NT2/D1 (cell line): ENCODE results near the gene STARD3.

ENCODE experiments used
- DNase-seq: peaks from one replicate; pipeline ENCODE4 v3.0.0-alpha.2; 2011; ENCODE audit warnings: low read depth, low spot score
- H3K27me3 ChIP-seq: 2 replicates; pipeline ENCODE4 v1.6.0; 2011; ENCODE audit warnings: mild to moderate bottlenecking; ENCODE audit not compliant: insufficient read length, insufficient read depth
- H3K36me3 ChIP-seq: 2 replicates; pipeline ENCODE4 v1.6.1; 2011; ENCODE audit warnings: mild to moderate bottlenecking, low read length, mixed read lengths; ENCODE audit not compliant: insufficient read depth, insufficient read length
- H3K4me1 ChIP-seq: 2 replicates; pipeline ENCODE4 v1.5.1; 2011; ENCODE audit not compliant: insufficient read depth, insufficient read length
- H3K4me3 ChIP-seq: 2 replicates; pipeline ENCODE4 v1.5.1; 2011; ENCODE audit warnings: low read depth; ENCODE audit not compliant: insufficient read length
- H3K9ac ChIP-seq: 2 replicates; pipeline ENCODE4 v1.6.0; 2011; ENCODE audit warnings: low read depth; ENCODE audit not compliant: insufficient read length
- H3K9me3 ChIP-seq: 2 replicates; pipeline ENCODE4 v1.5.1; 2011; ENCODE audit warnings: mild to moderate bottlenecking, low read length; ENCODE audit not compliant: insufficient read depth
- SUZ12 ChIP-seq: IDR thresholded peaks from 2 replicates; pipeline ENCODE4 v1.6.1; 2011; ENCODE audit not compliant: insufficient read length, insufficient read depth; ENCODE audit errors: extremely low read depth
- YY1 ChIP-seq: IDR thresholded peaks from 2 replicates; pipeline ENCODE4 v1.6.1; 2011; ENCODE audit not compliant: insufficient read length, insufficient read depth
- ZNF274 ChIP-seq: IDR thresholded peaks from 2 replicates; pipeline ENCODE4 v1.6.1; 2011; ENCODE audit warnings: mild to moderate bottlenecking, low read depth, low read length

Gene STARD3

DNA sequence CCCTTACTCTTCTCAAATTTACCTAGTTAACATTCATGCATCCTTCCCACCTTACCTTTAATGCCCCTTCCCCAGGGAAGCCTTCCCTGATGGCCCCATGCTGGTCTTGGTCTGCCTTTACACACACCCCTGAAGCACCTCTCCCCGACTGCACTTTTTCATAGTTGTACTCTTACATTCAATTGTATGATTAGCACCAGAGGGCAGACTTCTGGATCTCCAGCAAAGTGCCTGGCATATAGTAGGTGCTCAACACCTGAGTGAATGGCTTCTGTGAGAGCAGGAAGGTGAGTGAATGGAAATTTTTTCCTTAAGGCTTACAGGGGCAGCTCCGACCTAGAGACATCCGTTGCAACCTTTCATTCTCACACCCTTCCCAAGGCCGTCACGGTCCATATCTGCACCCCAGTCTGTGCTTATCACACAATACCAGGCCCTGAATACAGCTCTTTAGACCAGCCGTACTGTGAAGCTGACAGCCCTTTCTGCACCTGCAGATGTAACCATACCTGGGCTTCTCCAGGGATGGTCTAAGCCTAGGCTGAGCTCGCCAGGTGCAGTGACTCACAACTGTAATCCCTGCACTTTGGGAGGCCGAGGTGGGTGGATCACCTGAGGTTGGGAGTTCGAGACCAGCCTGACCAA lies 46.5 kb downstream of the STARD3 start:
- TF ChIP-seq SUZ12 (no peak), ZNF274 (no peak), YY1 (no peak)
- peaks cover under 1% of the 10 kb centered on the region for H3K4me1 ChIP-seq
- no peak overlapping the region for H3K4me3 ChIP-seq
- H3K9me3 ChIP-seq, result no peaks in the 10 kb centered on the region
- no peak overlapping the region for H3K9ac ChIP-seq
- no peaks in the 10 kb centered on the region for H3K27me3 ChIP-seq
- peaks cover 19% of the 10 kb centered on the region for H3K36me3 ChIP-seq
- DNase-seq, result no peak

DNA sequence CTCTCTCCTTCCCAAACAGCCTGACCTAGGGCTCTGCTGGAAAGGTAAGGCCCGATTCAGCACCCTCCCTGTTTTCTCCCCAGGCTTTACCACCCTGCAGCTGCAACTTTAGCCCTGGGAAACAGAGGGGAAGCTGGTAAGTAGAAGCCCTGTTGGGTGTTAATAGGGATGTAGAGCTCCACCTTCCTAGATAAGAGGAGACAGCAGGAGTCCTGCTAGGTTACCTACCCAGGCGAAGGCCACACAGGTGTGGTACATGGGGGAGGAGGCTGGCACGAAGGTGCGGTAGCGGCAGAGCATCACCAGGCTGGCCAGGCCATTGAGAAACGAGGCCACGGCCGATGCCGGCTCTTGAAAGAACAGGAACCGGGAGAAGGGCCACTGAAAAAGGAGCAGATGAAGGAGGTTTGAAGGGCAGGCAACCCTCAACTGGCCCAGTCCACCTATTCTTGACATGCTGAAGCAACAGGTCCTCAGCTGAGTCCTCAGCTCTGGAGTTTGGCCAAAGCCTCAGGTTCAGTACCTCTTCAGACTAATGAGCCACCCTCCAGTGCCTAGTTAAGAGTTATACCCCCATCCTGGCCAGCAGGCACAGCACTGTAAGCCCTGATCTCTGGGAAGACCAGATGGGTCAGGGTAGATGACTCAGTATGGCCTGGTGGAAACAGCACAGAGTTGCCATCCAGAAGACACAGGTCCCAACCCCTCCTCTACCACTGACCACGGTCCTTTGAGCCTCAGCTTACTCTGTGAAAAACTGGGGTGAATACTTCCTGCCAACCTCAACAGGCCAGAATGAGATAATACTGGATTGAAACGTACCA lies 47.6 kb downstream of the STARD3 start:
- no peak for DNase-seq
- no peaks in the 10 kb centered on the region for H3K9me3 ChIP-seq
- H3K36me3 ChIP-seq, result peaks cover 19% of the 10 kb centered on the region
- TF ChIP-seq ZNF274, result no peak
- TF ChIP-seq SUZ12, result no peak
- TF ChIP-seq YY1, result no peak
- no peaks in the 10 kb centered on the region for H3K4me1 ChIP-seq
- H3K27me3 ChIP-seq, result no peaks in the 10 kb centered on the region
- no peak overlapping the region for H3K9ac ChIP-seq
- no peak overlapping the region for H3K4me3 ChIP-seq

DNA sequence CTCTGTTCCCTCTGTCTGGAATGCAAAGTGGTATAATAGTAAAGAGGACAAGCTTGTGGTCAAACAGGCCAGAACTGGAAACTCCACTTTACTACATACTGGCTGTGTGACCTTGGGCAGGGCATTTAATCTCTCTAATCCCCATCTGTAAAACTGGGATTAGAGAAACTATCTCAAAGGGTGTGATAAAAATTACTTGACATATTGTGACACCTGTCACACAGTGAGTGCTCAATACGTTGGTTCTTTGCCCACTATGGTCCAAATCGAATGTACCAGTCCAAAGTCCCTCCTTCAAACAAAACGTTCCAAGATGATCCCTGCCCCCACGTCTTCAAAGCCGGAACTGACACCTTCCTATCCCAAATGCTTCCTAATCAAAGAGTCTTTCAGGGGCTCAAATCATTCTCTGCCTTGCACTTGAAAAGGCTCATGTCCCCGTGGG lies 50.2 kb downstream of the STARD3 start:
- Histone ChIP-seq H3K9me3 (no peaks in the 10 kb centered on the region), H3K27me3 (no peaks in the 10 kb centered on the region), H3K4me1 (no peaks in the 10 kb centered on the region), H3K36me3 (peaks cover 15% of the 10 kb centered on the region), H3K4me3 (peak overlapping the region; percentile 78), H3K9ac (peak overlapping the region; percentile 13)
- no peak for DNase-seq
- TF ChIP-seq SUZ12 (no peak), ZNF274 (no peak), YY1 (no peak)

DNA sequence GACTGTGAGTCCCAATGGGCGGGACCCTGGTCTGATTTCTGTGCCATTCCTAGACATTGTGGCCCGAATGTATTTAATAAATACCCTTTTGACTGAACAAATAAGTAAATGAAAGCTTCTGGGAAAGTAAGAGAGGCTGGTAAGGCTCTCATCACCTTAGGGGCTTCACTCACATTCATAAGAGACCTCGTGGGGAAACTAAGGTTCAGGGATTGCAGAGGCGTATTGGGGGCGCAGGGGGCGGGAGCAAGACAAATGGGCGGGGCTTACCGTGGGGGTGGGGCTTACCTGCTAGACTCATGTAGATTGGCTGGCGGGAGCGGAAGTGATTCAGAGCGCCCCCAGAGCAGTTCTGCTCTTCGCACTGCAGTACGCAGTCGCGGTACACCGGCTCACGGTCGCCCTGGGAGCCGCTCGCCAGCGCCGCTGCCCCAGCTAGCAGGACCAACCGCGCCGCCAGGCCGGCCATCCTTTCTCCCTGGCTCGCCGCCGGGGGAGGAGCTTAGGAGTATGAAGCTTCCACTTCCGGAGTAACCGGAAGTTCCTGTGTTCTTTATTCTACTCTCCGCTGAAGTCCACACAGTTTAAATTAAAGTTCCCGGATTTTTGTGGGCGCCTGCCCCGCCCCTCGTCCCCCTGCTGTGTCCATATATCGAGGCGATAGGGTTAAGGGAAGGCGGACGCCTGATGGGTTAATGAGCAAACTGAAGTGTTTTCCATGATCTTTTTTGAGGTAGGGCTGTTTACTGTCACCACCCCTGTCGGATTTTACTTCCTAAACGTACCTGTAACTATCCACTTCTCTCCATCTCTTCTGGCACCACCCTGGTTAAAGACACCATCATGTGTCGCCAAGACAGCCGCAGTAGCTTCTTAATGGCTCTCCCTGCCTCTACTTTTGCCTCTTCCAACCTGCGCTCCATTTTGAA lies 50.9 kb downstream of the STARD3 start, which contains the start of gene PGAP3:
Gene PGAP3 (minus strand): TSS at position 512 of the 929 bp plus-strand sequence. CDS start 43 bp downstream, at position 469.
- Histone ChIP-seq H3K4me1 (no peaks in the 10 kb centered on the region), H3K4me3 (peak within 1 kb of the TSS; percentile 78), H3K27me3 (no peaks in the 10 kb centered on the region), H3K9ac (peak within 1 kb of the TSS; percentile 78), H3K36me3 (peaks cover 15% of the 10 kb centered on the region), H3K9me3 (no peaks in the 10 kb centered on the region)
- TF ChIP-seq YY1, result no peak
- no peak for TF ChIP-seq ZNF274
- no peak for TF ChIP-seq SUZ12
- DNase-seq, result peak; percentile 77

DNA sequence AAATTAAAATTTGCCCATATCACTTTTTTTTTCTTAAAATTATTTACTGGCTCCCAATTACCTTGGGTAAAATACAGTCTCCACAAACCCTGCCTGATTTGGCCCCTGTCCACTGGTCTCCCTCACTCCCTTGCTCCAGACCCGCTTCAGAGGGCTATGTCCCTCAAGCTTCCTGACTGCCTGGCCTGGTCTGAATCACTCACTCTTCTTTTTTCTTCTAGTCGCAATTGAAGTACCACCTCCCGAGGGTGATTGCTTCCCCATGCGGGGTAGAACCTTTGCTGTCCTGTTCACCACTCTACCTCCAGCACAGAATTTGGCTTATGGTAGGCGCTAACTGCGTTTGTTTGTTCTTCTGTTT lies 51.5 kb downstream of the STARD3 start:
- peak overlapping the region; percentile 78 for H3K4me3 ChIP-seq

DNA sequence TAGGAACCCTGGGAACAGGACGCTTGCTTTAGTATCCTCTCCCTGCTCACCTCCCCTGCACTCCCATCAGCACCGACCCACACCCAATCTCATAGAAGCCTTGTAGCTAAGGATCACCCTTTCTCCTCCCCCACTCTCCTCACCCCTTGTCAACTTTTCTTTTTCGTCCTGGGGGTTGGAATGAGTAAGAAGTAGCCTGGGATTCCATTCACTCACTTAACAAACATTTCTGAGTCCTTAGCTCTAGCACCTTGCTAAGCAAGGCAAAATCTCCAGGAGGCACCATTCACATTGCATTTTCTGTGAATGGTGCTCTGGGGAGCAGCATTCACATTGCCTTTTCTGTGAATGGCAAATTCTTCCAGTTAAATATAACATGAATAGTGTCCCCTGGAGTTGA lies 52.0 kb downstream of the STARD3 start:
- H3K4me1 ChIP-seq, result no peaks in the 10 kb centered on the region
- peak overlapping the region; percentile 78 for H3K4me3 ChIP-seq

More for the DNA sequence above, 51.5 kb downstream of the STARD3 start:
- Histone ChIP-seq H3K27me3 (no peaks in the 10 kb centered on the region), H3K9ac (peak overlapping the region; percentile 78), H3K9me3 (no peaks in the 10 kb centered on the region), H3K4me1 (no peaks in the 10 kb centered on the region), H3K36me3 (peaks cover 15% of the 10 kb centered on the region)
- DNase-seq, result no peak
- TF ChIP-seq SUZ12, result no peak
- no peak for TF ChIP-seq YY1
- no peak for TF ChIP-seq ZNF274

More for the DNA sequence above, 52.0 kb downstream of the STARD3 start:
- DNase-seq, result peak; percentile 83
- Histone ChIP-seq H3K9ac (peak overlapping the region; percentile 78), H3K27me3 (no peaks in the 10 kb centered on the region), H3K9me3 (no peaks in the 10 kb centered on the region), H3K36me3 (peaks cover 15% of the 10 kb centered on the region)
- TF ChIP-seq SUZ12 (no peak), ZNF274 (no peak), YY1 (no peak)
